ENCODE results near the gene AKAP14. TPM values are rescaled to one million over a fixed set of nuclear protein-coding genes. Genes with fewer than 3 reads are reported as not detected.

Gene AKAP14
- polyA plus RNA-seq, 1 donor (not counting 4 experiments of a cell fraction or from before 2014, with no cell fraction given) = not detected

DNA sequence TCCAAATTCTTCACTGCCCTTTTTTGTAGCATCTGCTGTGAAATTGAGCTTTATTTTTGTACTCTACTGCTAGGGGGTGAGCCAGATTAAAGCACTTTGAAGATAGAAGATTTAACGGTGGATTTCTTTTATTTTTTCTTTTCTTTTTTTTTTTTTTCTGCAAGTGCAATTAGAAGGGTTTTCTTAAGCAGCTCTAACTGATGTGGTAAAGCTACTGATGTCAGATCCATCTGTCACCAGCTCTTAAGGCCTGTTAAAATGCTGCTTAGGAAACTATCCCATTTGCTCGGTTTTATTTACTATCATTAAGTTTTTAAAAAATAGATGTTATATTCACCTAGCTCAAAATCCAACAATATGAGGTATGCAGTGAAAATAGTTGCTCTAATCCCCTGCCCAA lies 17.0 kb upstream of the AKAP14 start:
- dilution Hi-C loops (cut with MboI; ENCODE audit: extremely low pct_ligation_motif_present, low sequenced_read_pairs) = no loop called here
- peaks cover 2% of the 10 kb centered on the region for H3K79me2 ChIP-seq (ENCODE audit: control insufficient read depth, insufficient read depth, low read length)
- H2AFZ ChIP-seq (ENCODE audit: control insufficient read depth, low read length) = no peak overlapping the region
- H3K27ac ChIP-seq (ENCODE audit: control insufficient read depth, insufficient read depth, low read length) = no peak overlapping the region
- H3K4me1 ChIP-seq (ENCODE audit: control insufficient read depth, extremely low read depth, insufficient read depth, low read length) = no peaks in the 10 kb centered on the region
- no peak for DNase-seq (ENCODE audit: low read depth, low spot score)
- no peaks in the 10 kb centered on the region for H3K9me3 ChIP-seq (ENCODE audit: control insufficient read depth, low read depth, low read length)
- H3K36me3 ChIP-seq (ENCODE audit: control insufficient read depth in 2 of 2, extremely low read depth in 1 of 2, insufficient read depth in 2 of 2, low read length in 2 of 2) = no peaks in the 10 kb centered on the region
- no peak for FAIRE-seq
- H3K4me2 ChIP-seq (ENCODE audit: control insufficient read depth, extremely low read depth, insufficient read depth, low read depth, low read length) = no peak overlapping the region
- H3K27me3 ChIP-seq (ENCODE audit: control insufficient read depth, extremely low read depth, insufficient read depth, low read length) = no peaks in the 10 kb centered on the region
- no peaks in the 10 kb centered on the region for H4K20me1 ChIP-seq (ENCODE audit: control insufficient read depth, extremely low read depth, insufficient read depth, low read length)
- H3K9ac ChIP-seq (ENCODE audit: control insufficient read depth, extremely low read depth, insufficient read depth, low read length) = no peak overlapping the region
- TF ChIP-seq, protein P1, sequence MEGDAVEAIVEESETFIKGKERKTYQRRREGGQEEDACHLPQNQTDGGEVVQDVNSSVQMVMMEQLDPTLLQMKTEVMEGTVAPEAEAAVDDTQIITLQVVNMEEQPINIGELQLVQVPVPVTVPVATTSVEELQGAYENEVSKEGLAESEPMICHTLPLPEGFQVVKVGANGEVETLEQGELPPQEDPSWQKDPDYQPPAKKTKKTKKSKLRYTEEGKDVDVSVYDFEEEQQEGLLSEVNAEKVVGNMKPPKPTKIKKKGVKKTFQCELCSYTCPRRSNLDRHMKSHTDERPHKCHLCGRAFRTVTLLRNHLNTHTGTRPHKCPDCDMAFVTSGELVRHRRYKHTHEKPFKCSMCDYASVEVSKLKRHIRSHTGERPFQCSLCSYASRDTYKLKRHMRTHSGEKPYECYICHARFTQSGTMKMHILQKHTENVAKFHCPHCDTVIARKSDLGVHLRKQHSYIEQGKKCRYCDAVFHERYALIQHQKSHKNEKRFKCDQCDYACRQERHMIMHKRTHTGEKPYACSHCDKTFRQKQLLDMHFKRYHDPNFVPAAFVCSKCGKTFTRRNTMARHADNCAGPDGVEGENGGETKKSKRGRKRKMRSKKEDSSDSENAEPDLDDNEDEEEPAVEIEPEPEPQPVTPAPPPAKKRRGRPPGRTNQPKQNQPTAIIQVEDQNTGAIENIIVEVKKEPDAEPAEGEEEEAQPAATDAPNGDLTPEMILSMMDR (optimal IDR thresholded peaks at IDR 0.05 in 1 of 3, IDR thresholded peaks at IDR 0.05 in 1 of 3, conservative IDR thresholded peaks at IDR 0.05 in 1 of 3; ENCODE audit: extremely low read depth in 1 of 3, insufficient read depth in 2 of 3, low read length in 3 of 3) = no peak
- H3K4me3 ChIP-seq (ENCODE audit: control insufficient read depth in 2 of 3, extremely low read depth in 1 of 3, insufficient read depth in 2 of 3, low read depth in 1 of 3, low read length in 3 of 3) = no peak overlapping the region
- H3K9me1 ChIP-seq (ENCODE audit: control insufficient read depth, extremely low read depth, insufficient read depth, low read length) = no peaks in the 10 kb centered on the region

- Histone ChIP-seq H3K4me3 (ENCODE audit: control insufficient read depth in 2 of 3, extremely low read depth in 1 of 3, insufficient read depth in 2 of 3, low read depth in 1 of 3, low read length in 3 of 3) (no peak overlapping the region), H3K4me1 (ENCODE audit: control insufficient read depth, extremely low read depth, insufficient read depth, low read length) (no peaks in the 10 kb centered on the region), H3K9ac (ENCODE audit: control insufficient read depth, extremely low read depth, insufficient read depth, low read length) (no peak overlapping the region), H3K9me3 (ENCODE audit: control insufficient read depth, low read depth, low read length) (no peaks in the 10 kb centered on the region), H3K9me1 (ENCODE audit: control insufficient read depth, extremely low read depth, insufficient read depth, low read length) (no peaks in the 10 kb centered on the region), H3K79me2 (ENCODE audit: control insufficient read depth, insufficient read depth, low read length) (no peaks in the 10 kb centered on the region), H3K27me3 (ENCODE audit: control insufficient read depth, extremely low read depth, insufficient read depth, low read length) (no peaks in the 10 kb centered on the region), H4K20me1 (ENCODE audit: control insufficient read depth, extremely low read depth, insufficient read depth, low read length) (no peaks in the 10 kb centered on the region), H3K36me3 (ENCODE audit: control insufficient read depth in 2 of 2, extremely low read depth in 1 of 2, insufficient read depth in 2 of 2, low read length in 2 of 2) (no peaks in the 10 kb centered on the region), H3K27ac (ENCODE audit: control insufficient read depth, insufficient read depth, low read length) (no peak overlapping the region), H3K4me2 (ENCODE audit: control insufficient read depth, extremely low read depth, insufficient read depth, low read depth, low read length) (no peak overlapping the region), H2AFZ (ENCODE audit: control insufficient read depth, low read length) (no peak overlapping the region)
- dilution Hi-C loops (cut with MboI; ENCODE audit: extremely low pct_ligation_motif_present, low sequenced_read_pairs) = no loop called here
- TF ChIP-seq, protein P1 (optimal IDR thresholded peaks at IDR 0.05 in 1 of 3, IDR thresholded peaks at IDR 0.05 in 1 of 3, conservative IDR thresholded peaks at IDR 0.05 in 1 of 3; ENCODE audit: extremely low read depth in 1 of 3, insufficient read depth in 2 of 3, low read length in 3 of 3) = no peak
- TF ChIP-seq EZH2 (IDR thresholded peaks at IDR 0.05; ENCODE audit: low read length) = no peak
- DNase-seq (ENCODE audit: low read depth, low spot score) = no peak
- FAIRE-seq = no peak
These were observed 15.6 kb upstream of the AKAP14 start for GRCh38 chrX:119880076-119880475.
